ENCODE data around the gene HMOX2. TPM values are rescaled to one million over a fixed set of nuclear protein-coding genes. Genes with fewer than 3 reads are reported as not detected.

HMOX2 gene
- total and polyA plus RNA-seq, 2 of the 13 experiments (the other 11 are each of a cell fraction or from before 2014, with no cell fraction given), result 60.3 to 70.4 TPM

GRCh38 chr16:4538350-4539235, 62.4 kb downstream of the HMOX2 start, which contains the start of gene CDIP1 (continued):
- TF ChIP-seq, protein P1, sequence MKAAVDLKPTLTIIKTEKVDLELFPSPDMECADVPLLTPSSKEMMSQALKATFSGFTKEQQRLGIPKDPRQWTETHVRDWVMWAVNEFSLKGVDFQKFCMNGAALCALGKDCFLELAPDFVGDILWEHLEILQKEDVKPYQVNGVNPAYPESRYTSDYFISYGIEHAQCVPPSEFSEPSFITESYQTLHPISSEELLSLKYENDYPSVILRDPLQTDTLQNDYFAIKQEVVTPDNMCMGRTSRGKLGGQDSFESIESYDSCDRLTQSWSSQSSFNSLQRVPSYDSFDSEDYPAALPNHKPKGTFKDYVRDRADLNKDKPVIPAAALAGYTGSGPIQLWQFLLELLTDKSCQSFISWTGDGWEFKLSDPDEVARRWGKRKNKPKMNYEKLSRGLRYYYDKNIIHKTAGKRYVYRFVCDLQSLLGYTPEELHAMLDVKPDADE (CRISPR knock-in tag; IDR thresholded peaks at IDR 0.05), result peak; percentile 99
- TF ChIP-seq, protein P2, sequence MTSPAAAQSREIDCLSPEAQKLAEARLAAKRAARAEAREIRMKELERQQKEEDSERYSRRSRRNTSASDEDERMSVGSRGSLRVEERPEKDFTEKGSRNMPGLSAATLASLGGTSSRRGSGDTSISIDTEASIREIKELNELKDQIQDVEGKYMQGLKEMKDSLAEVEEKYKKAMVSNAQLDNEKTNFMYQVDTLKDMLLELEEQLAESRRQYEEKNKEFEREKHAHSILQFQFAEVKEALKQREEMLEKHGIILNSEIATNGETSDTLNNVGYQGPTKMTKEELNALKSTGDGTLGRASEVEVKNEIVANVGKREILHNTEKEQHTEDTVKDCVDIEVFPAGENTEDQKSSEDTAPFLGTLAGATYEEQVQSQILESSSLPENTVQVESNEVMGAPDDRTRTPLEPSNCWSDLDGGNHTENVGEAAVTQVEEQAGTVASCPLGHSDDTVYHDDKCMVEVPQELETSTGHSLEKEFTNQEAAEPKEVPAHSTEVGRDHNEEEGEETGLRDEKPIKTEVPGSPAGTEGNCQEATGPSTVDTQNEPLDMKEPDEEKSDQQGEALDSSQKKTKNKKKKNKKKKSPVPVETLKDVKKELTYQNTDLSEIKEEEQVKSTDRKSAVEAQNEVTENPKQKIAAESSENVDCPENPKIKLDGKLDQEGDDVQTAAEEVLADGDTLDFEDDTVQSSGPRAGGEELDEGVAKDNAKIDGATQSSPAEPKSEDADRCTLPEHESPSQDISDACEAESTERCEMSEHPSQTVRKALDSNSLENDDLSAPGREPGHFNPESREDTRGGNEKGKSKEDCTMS (CRISPR knock-in tag; conservative IDR thresholded peaks at IDR 0.05), result 0 out of 2 replicates have a peak, but pooled peaks have one; percentile 75
- TF ChIP-seq ETV5 (CRISPR knock-in tag; IDR thresholded peaks at IDR 0.05; ENCODE audit: borderline replicate concordance) (peak; percentile 78), HOXA9 (CRISPR knock-in tag; IDR thresholded peaks at IDR 0.05; ENCODE audit: borderline replicate concordance) (peak; percentile 99), ZNF644 (CRISPR knock-in tag; IDR thresholded peaks at IDR 0.05; ENCODE audit: low read depth) (peak; percentile 77), PRPF4 (IDR thresholded peaks at IDR 0.05; ENCODE audit: low read depth, low read length, poor library complexity, severe bottlenecking) (no peak), FUBP1 (CRISPR knock-in tag; IDR thresholded peaks at IDR 0.05; ENCODE audit: borderline replicate concordance) (no peak), HDAC6 (IDR thresholded peaks at IDR 0.05; ENCODE audit: low read depth, low read length) (no peak), ZNF30 (CRISPR knock-in tag; IDR thresholded peaks at IDR 0.05) (peak; percentile 98), ZNF468 (CRISPR knock-in tag; IDR thresholded peaks at IDR 0.05) (peak; percentile 97; the same call in 1 of the 2 replicates), DMTF1 (CRISPR knock-in tag; IDR thresholded peaks at IDR 0.05) (peak; percentile 93; the same call in 1 of the 2 replicates), THRA (CRISPR knock-in tag; IDR thresholded peaks at IDR 0.05; ENCODE audit: borderline replicate concordance) (peak; percentile 87), TEAD3 (CRISPR knock-in tag; optimal IDR thresholded peaks at IDR 0.05; ENCODE audit: borderline replicate concordance) (peak; percentile 85), ZNF136 (CRISPR knock-in tag; IDR thresholded peaks at IDR 0.05; ENCODE audit: low read depth) (peak; percentile 96), ZNF567 (CRISPR knock-in tag; IDR thresholded peaks at IDR 0.05; ENCODE audit: borderline replicate concordance) (peak; percentile 95; the same call in 1 of the 2 replicates)
